ENCODE results near the gene PSEN1.

The PSEN1 gene

DNA sequence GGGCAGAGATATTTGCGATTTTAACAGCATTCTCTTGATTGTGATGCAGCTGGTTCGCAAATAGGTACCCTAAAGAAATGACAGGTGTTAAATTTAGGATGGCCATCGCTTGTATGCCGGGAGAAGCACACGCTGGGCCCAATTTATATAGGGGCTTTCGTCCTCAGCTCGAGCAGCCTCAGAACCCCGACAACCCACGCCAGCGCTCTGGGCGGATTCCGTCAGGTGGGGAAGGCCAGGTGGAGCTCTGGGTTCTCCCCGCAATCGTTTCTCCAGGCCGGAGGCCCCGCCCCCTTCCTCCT lies 271 bp upstream of the PSEN1 start:
- DNase-seq (ENCODE audit: low read depth), result no peak
- TF ChIP-seq, protein P1, sequence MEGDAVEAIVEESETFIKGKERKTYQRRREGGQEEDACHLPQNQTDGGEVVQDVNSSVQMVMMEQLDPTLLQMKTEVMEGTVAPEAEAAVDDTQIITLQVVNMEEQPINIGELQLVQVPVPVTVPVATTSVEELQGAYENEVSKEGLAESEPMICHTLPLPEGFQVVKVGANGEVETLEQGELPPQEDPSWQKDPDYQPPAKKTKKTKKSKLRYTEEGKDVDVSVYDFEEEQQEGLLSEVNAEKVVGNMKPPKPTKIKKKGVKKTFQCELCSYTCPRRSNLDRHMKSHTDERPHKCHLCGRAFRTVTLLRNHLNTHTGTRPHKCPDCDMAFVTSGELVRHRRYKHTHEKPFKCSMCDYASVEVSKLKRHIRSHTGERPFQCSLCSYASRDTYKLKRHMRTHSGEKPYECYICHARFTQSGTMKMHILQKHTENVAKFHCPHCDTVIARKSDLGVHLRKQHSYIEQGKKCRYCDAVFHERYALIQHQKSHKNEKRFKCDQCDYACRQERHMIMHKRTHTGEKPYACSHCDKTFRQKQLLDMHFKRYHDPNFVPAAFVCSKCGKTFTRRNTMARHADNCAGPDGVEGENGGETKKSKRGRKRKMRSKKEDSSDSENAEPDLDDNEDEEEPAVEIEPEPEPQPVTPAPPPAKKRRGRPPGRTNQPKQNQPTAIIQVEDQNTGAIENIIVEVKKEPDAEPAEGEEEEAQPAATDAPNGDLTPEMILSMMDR (conservative IDR thresholded peaks at IDR 0.05; ENCODE audit: control insufficient read depth, insufficient read depth, low read depth, low read length), result no peak
- H3K4me3 ChIP-seq (ENCODE audit: control insufficient read depth, low read depth, low read length), result peak overlapping the region; percentile 72

DNA sequence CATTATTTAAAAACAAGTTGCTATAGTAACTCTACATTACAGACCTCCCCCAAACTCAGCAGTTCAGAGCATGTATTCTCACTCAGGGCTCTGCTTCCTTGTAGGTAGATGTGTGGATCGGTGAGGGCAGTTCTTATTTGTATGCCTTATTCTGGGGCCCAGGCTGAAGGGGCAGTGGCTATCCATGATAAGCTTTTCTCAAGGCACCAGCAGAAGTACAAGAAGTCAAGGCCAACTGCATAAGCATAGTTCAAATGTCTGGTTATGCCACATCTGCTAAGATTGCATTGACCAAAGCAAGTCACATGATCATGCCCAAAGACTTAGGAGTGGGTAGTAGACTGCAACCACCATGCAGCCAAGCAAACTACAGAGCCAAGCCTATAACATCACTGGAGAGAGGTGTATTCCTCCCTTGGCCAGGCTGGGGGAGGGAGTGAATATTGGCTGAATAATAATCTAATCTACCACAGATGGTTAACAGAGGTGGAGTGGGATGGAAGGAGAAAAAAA lies 4.6 kb downstream of the PSEN1 start:
- DNase-seq (ENCODE audit: low read depth), result no peak
- TF ChIP-seq, protein P1 (conservative IDR thresholded peaks at IDR 0.05; ENCODE audit: control insufficient read depth, insufficient read depth, low read depth, low read length), result no peak
- H3K4me3 ChIP-seq (ENCODE audit: control insufficient read depth, low read depth, low read length), result no peak overlapping the region

DNA sequence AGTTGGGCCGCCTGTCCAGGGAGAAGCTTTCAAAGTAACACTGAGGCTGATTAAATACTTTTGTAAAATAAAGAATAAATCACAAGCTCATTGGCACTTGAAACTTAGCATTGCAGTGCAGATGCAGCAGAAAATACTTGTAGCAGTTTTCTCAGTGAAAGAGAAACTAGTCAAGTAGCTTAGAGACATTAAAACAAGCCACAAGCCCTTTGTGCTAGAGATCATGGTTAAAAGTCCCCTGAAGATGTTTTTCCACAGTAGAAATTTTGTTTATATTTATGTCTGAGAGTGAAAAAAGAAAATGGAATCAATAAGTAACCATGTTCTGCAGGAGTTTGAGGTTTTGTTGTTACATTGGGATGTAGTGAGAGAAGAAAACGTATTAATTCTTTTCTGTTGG lies 5.9 kb downstream of the PSEN1 start:
- TF ChIP-seq, protein P1 (conservative IDR thresholded peaks at IDR 0.05; ENCODE audit: control insufficient read depth, insufficient read depth, low read depth, low read length), result no peak
- no peak for DNase-seq (ENCODE audit: low read depth)
- H3K4me3 ChIP-seq (ENCODE audit: control insufficient read depth, low read depth, low read length), result no peak overlapping the region

DNA sequence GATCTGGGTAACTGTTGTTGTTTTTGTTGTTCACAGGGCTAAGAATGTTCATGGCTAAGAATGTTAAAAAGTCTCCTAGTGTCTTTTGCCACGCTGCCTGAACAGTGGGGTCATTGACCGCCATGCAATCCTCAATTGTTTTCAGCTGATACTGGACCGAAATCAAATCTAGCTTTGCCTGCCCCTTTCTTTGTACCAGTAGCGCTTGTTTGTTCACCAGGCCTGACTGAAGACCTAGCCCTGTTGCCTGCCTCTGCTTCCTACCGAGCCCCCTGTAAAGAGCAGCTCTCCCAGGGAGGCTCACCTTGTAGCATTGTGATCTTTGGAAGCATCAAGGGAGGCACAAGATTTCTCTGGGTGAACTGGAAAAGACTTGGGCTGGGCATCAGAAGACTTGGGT lies 6.7 kb downstream of the PSEN1 start:
- TF ChIP-seq, protein P1 (conservative IDR thresholded peaks at IDR 0.05; ENCODE audit: control insufficient read depth, insufficient read depth, low read depth, low read length), result no peak
- no peak overlapping the region for H3K4me3 ChIP-seq (ENCODE audit: control insufficient read depth, low read depth, low read length)
- no peak for DNase-seq (ENCODE audit: low read depth)

DNA sequence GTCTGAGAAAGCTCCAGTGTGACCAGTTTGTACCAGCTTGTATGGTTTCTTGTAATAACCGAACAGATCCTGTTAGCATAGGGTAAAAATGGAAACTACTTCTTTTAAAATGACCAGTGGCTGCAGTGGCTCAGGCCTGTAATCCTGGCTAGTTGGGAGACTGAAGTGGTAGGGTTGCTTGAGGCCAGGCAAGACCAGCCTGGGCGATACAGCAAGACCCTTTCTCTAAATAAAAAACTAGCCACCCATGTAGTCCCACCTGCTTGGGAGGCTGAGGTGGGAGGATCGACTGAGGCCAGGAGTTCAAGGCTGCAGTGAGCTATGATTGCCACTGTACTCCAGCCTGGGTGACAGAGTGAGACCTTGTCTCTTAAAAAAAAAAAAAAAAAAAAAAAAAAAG lies 7.3 kb downstream of the PSEN1 start:
- DNase-seq (ENCODE audit: low read depth), result no peak
- TF ChIP-seq, protein P1 (conservative IDR thresholded peaks at IDR 0.05; ENCODE audit: control insufficient read depth, insufficient read depth, low read depth, low read length), result no peak
- no peak overlapping the region for H3K4me3 ChIP-seq (ENCODE audit: control insufficient read depth, low read depth, low read length)

DNA sequence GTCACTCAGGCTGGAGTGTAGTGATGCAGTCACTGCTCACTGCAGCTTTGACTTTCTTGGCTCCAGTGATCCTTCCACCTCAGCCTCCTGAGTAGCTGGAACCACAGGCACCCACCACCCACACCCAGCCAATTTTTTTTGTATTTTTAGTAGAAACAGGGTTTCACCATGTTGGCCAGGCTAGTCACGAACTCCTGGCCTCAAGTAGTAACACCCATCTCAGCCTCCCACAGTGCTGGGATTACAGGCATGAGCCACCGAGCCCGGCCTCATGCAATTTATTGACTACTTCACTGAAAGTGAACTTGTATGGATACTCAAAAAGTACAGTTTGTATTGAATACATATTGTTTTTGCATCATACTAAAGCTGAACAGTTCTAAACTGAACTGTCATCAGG lies 9.1 kb downstream of the PSEN1 start:
- no peak overlapping the region for H3K4me3 ChIP-seq (ENCODE audit: control insufficient read depth, low read depth, low read length)
- TF ChIP-seq, protein P1 (conservative IDR thresholded peaks at IDR 0.05; ENCODE audit: control insufficient read depth, insufficient read depth, low read depth, low read length), result no peak
- DNase-seq (ENCODE audit: low read depth), result no peak

DNA sequence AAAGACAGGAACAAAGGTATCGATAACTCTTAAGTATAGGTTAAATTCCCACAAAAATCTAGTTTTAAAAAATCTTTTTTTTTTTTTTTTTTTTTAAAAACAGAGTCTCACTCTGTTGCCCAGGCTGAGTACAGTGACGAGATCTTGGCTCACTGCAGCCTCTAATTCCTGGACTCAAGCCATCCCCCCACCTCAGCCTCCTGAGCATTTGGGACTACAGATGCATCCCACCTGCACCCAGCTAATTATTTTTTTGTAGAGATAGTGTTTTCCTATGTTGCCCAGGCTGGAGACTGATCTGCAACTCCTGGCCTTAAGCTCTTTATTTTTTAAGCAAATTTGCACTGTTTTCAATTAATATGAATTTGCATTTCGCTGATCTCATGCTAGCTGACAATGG lies 9.8 kb downstream of the PSEN1 start:
- TF ChIP-seq, protein P1 (conservative IDR thresholded peaks at IDR 0.05; ENCODE audit: control insufficient read depth, insufficient read depth, low read depth, low read length), result no peak
- no peak for DNase-seq (ENCODE audit: low read depth)
- H3K4me3 ChIP-seq (ENCODE audit: control insufficient read depth, low read depth, low read length), result no peak overlapping the region
